ENCODE data around the gene LRBA.

DNA sequence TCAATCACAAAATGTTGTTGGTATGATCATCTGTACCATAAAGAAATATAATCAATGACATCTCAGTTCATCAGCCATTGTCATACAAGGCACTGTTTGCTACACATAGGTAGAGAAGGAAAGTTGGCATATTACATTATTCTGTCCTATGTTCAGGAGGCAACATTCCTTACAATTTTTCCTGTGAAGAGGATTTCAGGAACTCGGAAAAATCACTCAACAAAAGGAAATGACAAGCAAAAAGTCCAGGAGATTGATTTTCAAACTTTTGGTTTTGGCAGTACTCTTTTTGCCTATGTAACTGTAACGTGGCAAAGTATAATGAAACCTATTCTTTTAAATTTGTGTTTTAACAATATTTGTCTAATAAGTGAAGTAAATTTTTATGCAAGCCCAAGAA lies 301.8 kb downstream of the LRBA start:
- TF ChIP-seq, protein P1, sequence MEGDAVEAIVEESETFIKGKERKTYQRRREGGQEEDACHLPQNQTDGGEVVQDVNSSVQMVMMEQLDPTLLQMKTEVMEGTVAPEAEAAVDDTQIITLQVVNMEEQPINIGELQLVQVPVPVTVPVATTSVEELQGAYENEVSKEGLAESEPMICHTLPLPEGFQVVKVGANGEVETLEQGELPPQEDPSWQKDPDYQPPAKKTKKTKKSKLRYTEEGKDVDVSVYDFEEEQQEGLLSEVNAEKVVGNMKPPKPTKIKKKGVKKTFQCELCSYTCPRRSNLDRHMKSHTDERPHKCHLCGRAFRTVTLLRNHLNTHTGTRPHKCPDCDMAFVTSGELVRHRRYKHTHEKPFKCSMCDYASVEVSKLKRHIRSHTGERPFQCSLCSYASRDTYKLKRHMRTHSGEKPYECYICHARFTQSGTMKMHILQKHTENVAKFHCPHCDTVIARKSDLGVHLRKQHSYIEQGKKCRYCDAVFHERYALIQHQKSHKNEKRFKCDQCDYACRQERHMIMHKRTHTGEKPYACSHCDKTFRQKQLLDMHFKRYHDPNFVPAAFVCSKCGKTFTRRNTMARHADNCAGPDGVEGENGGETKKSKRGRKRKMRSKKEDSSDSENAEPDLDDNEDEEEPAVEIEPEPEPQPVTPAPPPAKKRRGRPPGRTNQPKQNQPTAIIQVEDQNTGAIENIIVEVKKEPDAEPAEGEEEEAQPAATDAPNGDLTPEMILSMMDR (IDR thresholded peaks at IDR 0.05): no peak
- TF ChIP-seq POLR2A (IDR thresholded peaks at IDR 0.05): no peak

Measured in body of pancreas (tissue), 4 donors.